Activated CD8-positive, alpha-beta T cell treated with anti-CD3 and anti-CD28 coated beads, Interleukin-2, amount 10 ng/mL, durations not matched to agents 7 days and 5 days (primary cell): ENCODE measurements around the gene CHD9. TPM values are rescaled to one million over a fixed set of nuclear protein-coding genes. Genes with fewer than 3 reads are reported as not detected.

Source experiments
- ATAC-seq: fragments of 150-1000 bp; cut with Tn5 transposase; one replicate; pipeline ENCODE4 v1.10.0; 2021; ENCODE audit warnings: moderate library complexity
- CTCF ChIA-PET: fragments of 350-600 bp; sonication (Branson Sonifier 250); formaldehyde crosslinking; loops from one replicate; lab custom pipeline; 2021; ENCODE audit warnings: antibody characterized with exemption; lab: Charles Lee
- POLR2A ChIA-PET: fragments of 350-600 bp; sonication (Branson Sonifier 250); formaldehyde crosslinking; loops from one replicate; lab custom pipeline; 2021; ENCODE audit warnings: antibody characterized with exemption; lab: Charles Lee
- DNase-seq: peaks from one replicate; pipeline ENCODE4 v3.0.0-alpha.2; 2020
- H3K27ac Mint-ChIP-seq: one replicate; pipeline ENCODE4 v1.8.0; 2021; ENCODE audit warnings: mild to moderate bottlenecking, mixed read lengths
- H3K27me3 Mint-ChIP-seq: one replicate; pipeline ENCODE4 v1.8.0; 2021; ENCODE audit warnings: low read depth, mixed read lengths
- H3K36me3 Mint-ChIP-seq: one replicate; pipeline ENCODE4 v1.8.0; 2021; ENCODE audit warnings: low read depth, mixed read lengths
- H3K4me1 Mint-ChIP-seq: one replicate; pipeline ENCODE4 v1.8.0; 2021; ENCODE audit warnings: low read depth, mixed read lengths
- H3K4me3 Mint-ChIP-seq: one replicate; pipeline ENCODE4 v1.8.0; 2021; ENCODE audit warnings: mild to moderate bottlenecking, mixed read lengths
- H3K9me3 Mint-ChIP-seq: one replicate; pipeline ENCODE4 v1.8.0; 2022; ENCODE audit warnings: mixed read lengths; ENCODE audit not compliant: insufficient read depth
- total RNA-seq, 2 experiments: library from RNA; stranded (reverse); gene quantifications; one replicate each; pipeline ENCODE4 v1.2.3, GENCODE V29; 2021

Gene CHD9
- total RNA-seq, 2 experiments from 2014 or later, result 23.5 to 32.1 TPM

DNA sequence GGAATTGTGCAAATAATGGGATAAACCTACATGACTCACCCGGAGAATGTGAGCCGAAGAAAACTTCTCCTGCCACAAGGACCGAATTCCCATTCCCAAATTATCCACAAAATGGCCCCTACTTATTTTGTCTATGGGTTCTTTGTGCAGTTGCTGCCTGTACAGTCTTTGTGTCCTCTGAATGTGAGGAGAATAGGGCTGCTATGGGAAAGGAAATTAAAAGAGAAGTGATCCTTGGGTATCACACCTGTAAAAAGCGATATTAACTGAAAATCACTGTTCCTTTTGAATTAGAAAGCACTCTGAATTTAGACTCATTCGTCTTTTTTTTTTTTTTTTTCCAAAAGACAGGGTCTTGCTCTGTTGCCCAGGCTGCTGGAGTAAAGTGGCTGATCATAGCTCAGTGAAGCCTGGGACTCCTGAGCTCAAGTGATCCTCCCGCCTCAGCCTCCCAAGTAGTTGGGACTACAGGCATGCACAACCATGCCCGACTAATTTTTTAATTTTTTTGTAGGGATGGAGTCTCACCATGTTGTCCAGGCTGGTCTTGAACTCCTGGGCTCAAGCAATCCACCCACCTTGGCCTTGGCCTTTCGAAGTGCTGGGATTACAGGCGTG, 45.4 kb downstream of the CHD9 start:
- Mint-ChIP-seq H3K4me3 (peak overlapping the region; percentile 70), H3K27ac (no peak overlapping the region), H3K9me3 (no peaks in the 10 kb centered on the region), H3K4me1 (peaks cover 28% of the 10 kb centered on the region), H3K27me3 (no peaks in the 10 kb centered on the region), H3K36me3 (peaks cover 4% of the 10 kb centered on the region)
- ChIA-PET POLR2A (no interaction called here), CTCF (interaction anchor here (1.3 to 3.0 kb wide), 2 partner anchors 44 to 45 kb away, joined by 6 to 29 read pairs; partner anchors contain the start of gene CHD9)
- DNase-seq, result no peak
- ATAC-seq, result no peak

DNA sequence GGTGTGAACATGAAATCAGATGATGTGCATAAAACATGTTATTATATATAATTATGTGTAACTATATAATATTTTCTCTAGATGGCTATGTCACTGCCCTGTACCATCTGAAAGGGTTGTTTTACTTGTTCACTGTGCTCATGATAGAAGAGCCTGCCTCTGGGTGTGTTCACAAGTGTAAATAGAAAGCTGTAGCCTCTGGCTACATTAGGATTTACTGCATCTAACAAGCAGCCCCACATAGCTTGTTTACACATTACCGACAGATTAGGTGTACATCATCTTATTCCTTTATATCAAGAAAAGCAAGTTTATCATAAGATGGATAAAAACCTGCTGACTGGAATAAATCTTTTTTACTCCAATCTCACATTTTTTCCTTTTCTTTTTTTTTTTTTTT, 46.1 kb downstream of the CHD9 start:
- Mint-ChIP-seq H3K4me1 (peaks cover 28% of the 10 kb centered on the region), H3K9me3 (no peaks in the 10 kb centered on the region), H3K4me3 (no peak overlapping the region), H3K36me3 (peaks cover under 1% of the 10 kb centered on the region), H3K27me3 (no peaks in the 10 kb centered on the region), H3K27ac (no peak overlapping the region)
- ATAC-seq (no peak), DNase-seq (no peak)
- POLR2A ChIA-PET, result no interaction called here
- CTCF ChIA-PET, result interaction anchor here (1.3 kb wide), 1 partner anchor 46 kb away, joined by 6 read pairs; the partner anchor contains the start of gene CHD9

DNA sequence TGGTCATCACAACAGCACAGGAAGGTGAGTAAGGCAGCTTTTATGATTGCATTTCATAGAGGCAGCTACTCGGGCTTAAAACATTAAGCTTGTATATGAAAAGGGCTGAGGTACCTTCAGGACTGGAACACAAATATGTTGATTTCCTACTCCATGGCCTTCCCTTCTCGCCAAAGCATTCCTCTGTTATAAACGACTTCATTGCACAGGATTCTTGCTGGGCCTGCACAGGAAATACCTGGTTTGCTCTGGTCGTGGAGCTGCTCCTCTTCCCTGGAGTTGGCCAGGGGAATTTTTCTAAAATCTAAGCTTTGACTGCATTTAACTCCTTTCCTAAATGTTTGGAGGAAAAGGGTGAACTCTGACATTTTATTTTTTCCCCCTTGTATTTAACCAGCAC, 49.0 kb downstream of the CHD9 start:
- Mint-ChIP-seq H3K9me3 (no peaks in the 10 kb centered on the region), H3K27me3 (no peaks in the 10 kb centered on the region), H3K4me1 (peaks cover 18% of the 10 kb centered on the region), H3K4me3 (no peak overlapping the region), H3K27ac (no peak overlapping the region), H3K36me3 (peaks cover 2% of the 10 kb centered on the region)
- ChIA-PET POLR2A (no interaction called here), CTCF (interaction anchor here (0.6 kb wide), 1 partner anchor 8 kb away, joined by 3 read pairs; no protein-coding TSS in a partner anchor)
- ATAC-seq, result no peak
- DNase-seq, result no peak

DNA sequence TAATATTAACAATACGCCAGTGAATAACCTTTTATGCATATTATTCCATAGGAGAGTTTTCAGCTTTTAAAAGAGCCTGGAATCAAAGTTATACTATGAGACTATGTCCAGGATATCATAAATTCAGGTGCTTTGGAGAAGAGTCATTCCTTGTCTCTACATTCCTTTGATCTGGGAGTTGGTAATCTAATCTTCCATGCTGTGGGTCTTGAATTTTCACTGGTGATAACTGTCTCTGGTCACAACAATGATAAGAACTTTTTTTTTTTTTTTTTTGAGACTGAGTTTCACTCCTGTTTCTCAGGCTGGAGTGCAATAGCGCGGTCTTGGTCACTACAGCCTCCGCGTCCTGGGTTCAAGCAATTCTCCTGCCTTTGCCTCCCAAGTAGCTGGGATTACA, 50.8 kb downstream of the CHD9 start:
- POLR2A ChIA-PET, result no interaction called here
- DNase-seq (no peak), ATAC-seq (no peak)
- Mint-ChIP-seq H3K27me3 (no peaks in the 10 kb centered on the region), H3K4me3 (no peak overlapping the region), H3K36me3 (peaks cover 2% of the 10 kb centered on the region), H3K9me3 (no peaks in the 10 kb centered on the region), H3K27ac (no peak overlapping the region), H3K4me1 (peaks cover 1% of the 10 kb centered on the region)
- CTCF ChIA-PET, result no interaction called here

DNA sequence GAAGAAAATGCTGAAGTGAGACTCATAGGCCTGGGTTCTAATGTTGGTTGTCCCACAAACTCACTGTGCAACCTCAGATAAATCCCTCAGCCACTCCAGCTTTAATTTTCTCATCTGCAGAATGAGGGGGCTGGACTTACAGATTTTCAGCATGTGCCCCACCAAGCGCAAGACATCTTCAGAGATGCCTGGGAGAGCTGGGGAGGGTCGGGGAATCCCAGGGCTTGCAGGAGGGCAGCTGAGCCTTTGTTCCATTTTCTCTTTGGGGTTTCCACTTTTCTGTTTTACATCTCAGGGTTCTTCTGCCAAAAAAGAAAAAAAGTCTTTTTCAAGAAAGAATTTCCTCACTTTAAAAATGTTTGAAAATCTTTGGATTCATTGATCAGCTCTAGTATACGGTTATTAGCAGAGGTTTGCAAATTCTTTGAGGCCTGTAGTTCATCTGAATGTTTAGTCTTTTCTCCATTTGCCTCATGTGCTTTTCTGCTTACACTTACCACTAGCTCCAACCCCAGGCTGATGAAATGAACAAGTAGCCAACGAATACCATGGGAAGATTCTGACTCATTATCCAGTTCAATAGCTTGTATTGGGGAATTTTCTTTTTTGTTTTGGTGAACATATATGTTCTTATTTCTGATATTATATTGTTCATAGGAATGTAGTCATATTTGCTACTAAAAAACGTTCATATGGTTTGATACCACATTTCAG, 56.4 kb downstream of the CHD9 start:
- H3K9me3 Mint-ChIP-seq, result no peaks in the 10 kb centered on the region
- H3K36me3 Mint-ChIP-seq, result no peaks in the 10 kb centered on the region
- ChIA-PET POLR2A (no interaction called here), CTCF (interaction anchor here (1.0 to 2.0 kb wide), 3 partner anchors 12 to 56 kb away, joined by 3 to 8 read pairs (median 4); partner anchors contain the start of gene CHD9)
- no peak overlapping the region for H3K27ac Mint-ChIP-seq
- ATAC-seq (no peak), DNase-seq (no peak)
- H3K4me1 Mint-ChIP-seq, result no peaks in the 10 kb centered on the region
- H3K27me3 Mint-ChIP-seq, result no peaks in the 10 kb centered on the region
- no peak overlapping the region for H3K4me3 Mint-ChIP-seq

DNA sequence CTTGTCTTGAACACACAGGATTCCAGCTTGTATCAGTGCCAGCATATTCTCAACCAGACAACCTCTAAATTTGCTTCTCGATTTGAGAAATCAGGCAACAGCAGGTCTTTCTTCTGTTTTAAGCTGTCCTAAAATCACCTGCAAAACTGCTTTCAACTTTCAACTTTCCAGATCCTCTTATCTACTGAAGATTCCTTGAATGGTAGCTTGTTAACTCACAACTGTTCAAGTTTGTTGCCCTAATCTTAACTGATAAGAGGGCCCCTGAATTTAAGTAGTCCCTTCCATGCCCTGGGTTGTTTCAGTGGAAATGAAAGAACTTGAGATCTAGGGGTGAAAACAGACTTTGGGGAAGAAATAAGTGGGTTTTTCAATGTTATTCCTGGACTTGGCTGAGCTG, 57.2 kb downstream of the CHD9 start:
- H3K9me3 Mint-ChIP-seq, result no peaks in the 10 kb centered on the region
- CTCF ChIA-PET, result interaction anchor here (1.0 to 2.0 kb wide), 3 partner anchors 13 to 57 kb away, joined by 3 to 8 read pairs (median 4); partner anchors contain the start of gene CHD9
- ATAC-seq, result no peak
- no peak for DNase-seq
- no peaks in the 10 kb centered on the region for H3K4me1 Mint-ChIP-seq
- no peak overlapping the region for H3K4me3 Mint-ChIP-seq
- POLR2A ChIA-PET, result no interaction called here
- no peak overlapping the region for H3K27ac Mint-ChIP-seq
- H3K36me3 Mint-ChIP-seq, result no peaks in the 10 kb centered on the region
- no peaks in the 10 kb centered on the region for H3K27me3 Mint-ChIP-seq

DNA sequence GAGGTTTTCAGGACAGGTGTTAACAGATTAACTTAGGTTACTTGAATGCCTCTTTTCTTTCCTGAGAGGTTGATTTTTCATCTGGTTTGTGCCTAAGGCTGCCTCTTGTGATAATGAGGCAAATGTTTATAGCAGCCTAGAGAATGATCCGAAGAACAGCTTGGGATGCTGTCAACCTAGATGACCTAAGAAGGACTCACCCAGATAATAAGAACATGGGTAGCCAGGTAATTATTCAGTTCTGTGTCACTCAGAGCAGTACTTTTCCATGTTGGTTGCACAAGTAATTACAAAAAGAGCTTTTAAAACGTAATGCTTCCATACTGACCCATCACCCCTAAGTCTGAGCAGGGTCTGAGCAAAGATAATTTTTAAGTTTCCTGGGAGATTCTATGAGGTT, 60.3 kb downstream of the CHD9 start:
- Mint-ChIP-seq H3K36me3 (peaks cover 2% of the 10 kb centered on the region), H3K27me3 (no peaks in the 10 kb centered on the region), H3K4me3 (no peak overlapping the region), H3K27ac (no peak overlapping the region), H3K9me3 (no peaks in the 10 kb centered on the region), H3K4me1 (no peaks in the 10 kb centered on the region)
- DNase-seq (no peak), ATAC-seq (no peak)
- CTCF ChIA-PET, result no interaction called here
- POLR2A ChIA-PET, result no interaction called here

DNA sequence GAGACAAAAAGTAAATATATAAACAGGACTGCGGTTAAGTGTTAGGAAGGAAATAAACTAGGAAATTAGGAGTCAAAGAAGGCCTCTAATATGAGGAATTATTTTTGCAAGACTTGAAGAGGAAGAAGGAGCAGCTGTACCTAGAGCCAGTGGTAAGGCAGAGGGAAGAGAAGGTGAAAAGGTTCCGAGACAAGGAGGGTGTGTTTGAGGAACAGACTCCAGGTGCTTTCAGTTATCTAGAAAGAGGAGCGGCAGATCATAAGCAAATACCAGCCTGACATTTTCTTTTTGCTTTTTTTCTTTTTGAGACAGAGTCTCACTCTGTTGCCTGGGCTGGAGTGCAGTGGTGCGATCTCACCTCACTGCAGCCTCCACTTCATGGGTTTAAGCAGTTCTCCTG, 61.0 kb downstream of the CHD9 start:
- Mint-ChIP-seq H3K27ac (no peak overlapping the region), H3K27me3 (no peaks in the 10 kb centered on the region), H3K9me3 (no peaks in the 10 kb centered on the region), H3K4me3 (no peak overlapping the region), H3K4me1 (no peaks in the 10 kb centered on the region), H3K36me3 (peaks cover 2% of the 10 kb centered on the region)
- ATAC-seq, result no peak
- ChIA-PET CTCF (no interaction called here), POLR2A (no interaction called here)
- no peak for DNase-seq

DNA sequence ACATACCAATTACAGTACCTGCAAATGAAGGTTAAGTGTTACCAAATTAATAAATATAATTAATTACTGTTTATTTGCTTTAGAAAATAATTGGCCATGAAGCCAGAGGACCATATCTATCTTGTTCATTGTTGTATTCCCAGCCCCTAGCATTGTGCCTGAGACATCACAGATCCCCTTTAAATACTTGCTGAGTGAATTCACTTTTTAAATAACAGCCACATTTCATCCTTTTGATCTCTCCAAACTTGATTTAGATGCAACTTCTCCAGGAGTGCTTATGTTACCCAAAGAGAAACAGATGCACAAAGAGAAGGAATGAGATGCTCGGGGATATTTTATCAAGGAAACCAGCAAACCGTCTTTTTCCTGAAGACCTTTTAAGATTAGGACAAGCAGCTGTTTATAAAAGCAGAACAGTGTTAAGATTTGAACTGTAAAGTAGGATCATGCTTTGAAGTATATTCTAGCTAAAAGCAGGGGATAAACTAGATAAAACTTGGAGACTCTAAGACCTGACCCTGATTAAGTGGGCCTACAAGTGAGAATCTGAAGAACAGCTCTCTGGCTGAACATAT, 66.3 kb downstream of the CHD9 start:
- POLR2A ChIA-PET, result interaction anchor here (0.6 to 1.0 kb wide), 2 partner anchors 22 to 469 kb away, joined by 3 read pairs; no protein-coding TSS in a partner anchor
- H3K27ac Mint-ChIP-seq, result no peak overlapping the region
- CTCF ChIA-PET, result interaction anchor here (1.0 kb wide), 1 partner anchor 162 kb away, joined by 3 read pairs; no protein-coding TSS in a partner anchor
- H3K9me3 Mint-ChIP-seq, result no peaks in the 10 kb centered on the region
- DNase-seq (no peak), ATAC-seq (no peak)
- H3K36me3 Mint-ChIP-seq, result peaks cover 7% of the 10 kb centered on the region
- no peaks in the 10 kb centered on the region for H3K4me1 Mint-ChIP-seq
- H3K4me3 Mint-ChIP-seq, result no peak overlapping the region
- no peaks in the 10 kb centered on the region for H3K27me3 Mint-ChIP-seq

DNA sequence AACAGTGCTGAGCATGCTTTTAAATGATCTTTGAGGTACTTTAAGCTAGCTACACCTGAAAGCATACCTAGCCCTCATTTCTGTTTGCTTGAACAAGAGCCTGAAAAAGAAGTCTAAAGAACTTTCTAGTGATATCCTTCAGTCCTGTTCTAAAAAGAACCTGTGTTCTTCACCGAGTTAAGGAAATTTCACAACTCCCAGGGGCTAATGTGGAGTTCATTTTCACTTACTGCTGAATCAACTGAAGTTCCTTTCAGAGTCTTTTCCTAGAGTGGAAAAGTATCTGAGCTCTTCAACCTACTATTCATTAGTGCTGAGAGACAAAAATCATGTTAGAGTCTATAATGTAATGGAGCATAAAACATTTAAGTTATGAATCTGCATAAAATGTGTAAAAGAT, 66.9 kb downstream of the CHD9 start:
- H3K9me3 Mint-ChIP-seq, result no peaks in the 10 kb centered on the region
- peaks cover 7% of the 10 kb centered on the region for H3K36me3 Mint-ChIP-seq
- no peaks in the 10 kb centered on the region for H3K27me3 Mint-ChIP-seq
- DNase-seq, result no peak
- CTCF ChIA-PET, result interaction anchor here (1.0 kb wide), 1 partner anchor 162 kb away, joined by 3 read pairs; no protein-coding TSS in a partner anchor
- ATAC-seq, result no peak
- H3K4me1 Mint-ChIP-seq, result no peaks in the 10 kb centered on the region
- no peak overlapping the region for H3K27ac Mint-ChIP-seq
- POLR2A ChIA-PET, result interaction anchor here (1.0 kb wide), 1 partner anchor 23 kb away, joined by 3 read pairs; no protein-coding TSS in a partner anchor
- H3K4me3 Mint-ChIP-seq, result no peak overlapping the region

DNA sequence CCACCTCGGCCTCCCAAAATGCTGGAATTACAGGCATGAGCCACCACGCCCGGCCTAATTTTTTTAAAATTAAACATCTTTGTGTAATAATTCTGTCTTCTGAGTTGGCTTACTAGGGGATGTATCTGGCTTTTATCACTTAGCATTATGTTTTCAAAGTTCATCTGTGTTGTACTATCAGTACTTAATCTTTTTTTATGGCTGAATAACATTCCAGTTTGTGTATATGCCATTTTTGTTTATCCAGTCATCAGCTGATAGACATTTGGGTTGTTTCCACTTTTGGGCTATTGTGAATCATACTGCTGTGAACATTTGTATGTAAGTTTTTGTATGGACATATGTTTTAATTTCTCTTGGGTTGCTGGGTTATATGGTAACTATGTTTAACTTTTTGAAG, 69.0 kb downstream of the CHD9 start:
- no peak overlapping the region for H3K4me3 Mint-ChIP-seq
- no peaks in the 10 kb centered on the region for H3K27me3 Mint-ChIP-seq
- no peaks in the 10 kb centered on the region for H3K9me3 Mint-ChIP-seq
- ATAC-seq (no peak), DNase-seq (no peak)
- H3K36me3 Mint-ChIP-seq, result peaks cover 7% of the 10 kb centered on the region
- CTCF ChIA-PET, result no interaction called here
- H3K4me1 Mint-ChIP-seq, result no peaks in the 10 kb centered on the region
- POLR2A ChIA-PET, result no interaction called here
- no peak overlapping the region for H3K27ac Mint-ChIP-seq

DNA sequence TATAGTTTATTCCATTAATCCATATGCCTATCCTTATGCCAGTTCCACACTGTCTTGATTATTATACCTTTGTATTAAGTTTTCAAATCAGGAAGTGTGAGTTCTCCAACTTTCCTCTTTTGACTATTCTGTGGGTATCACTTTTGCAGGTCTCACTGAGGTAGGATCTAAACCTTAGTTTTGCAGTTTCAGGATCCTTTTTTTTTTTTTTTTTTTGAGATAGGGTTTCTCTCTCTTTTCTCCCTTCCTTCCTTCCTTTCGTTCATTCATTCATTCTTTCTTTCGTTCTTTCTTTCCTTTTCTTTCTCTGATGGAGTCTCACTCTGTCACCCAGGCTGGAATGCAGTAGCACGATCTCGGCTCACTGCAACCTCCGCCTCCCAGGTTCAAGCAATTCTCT, 71.6 kb downstream of the CHD9 start:
- no peaks in the 10 kb centered on the region for H3K27me3 Mint-ChIP-seq
- peaks cover 6% of the 10 kb centered on the region for H3K36me3 Mint-ChIP-seq
- ATAC-seq, result no peak
- POLR2A ChIA-PET, result no interaction called here
- CTCF ChIA-PET, result no interaction called here
- H3K27ac Mint-ChIP-seq, result no peak overlapping the region
- H3K9me3 Mint-ChIP-seq, result no peaks in the 10 kb centered on the region
- no peak overlapping the region for H3K4me3 Mint-ChIP-seq
- H3K4me1 Mint-ChIP-seq, result peaks cover 7% of the 10 kb centered on the region
- no peak for DNase-seq
